Astrocyte (in vitro differentiated cells and primary cell): ENCODE data around the gene DYSF. TPM values are rescaled to one million over a fixed set of nuclear protein-coding genes. Genes with fewer than 3 reads are reported as not detected.

Experiments
- DNase-seq: peaks from one replicate; pipeline ENCODE4 v3.0.0-alpha.2; 2010; ENCODE audit warnings: low read depth
- FAIRE-seq: peaks from 2 replicates; lab custom pipeline; 2011; peaks lifted over from hg19 to GRCh38; lab: Jason Lieb, UNC
- H2AFZ ChIP-seq: 2 replicates; pipeline ENCODE4 v1.6.0; 2012; ENCODE audit warnings: low read depth, low read length, inconsistent platforms
- H3K27ac ChIP-seq: 2 replicates; pipeline ENCODE4 v1.5.1; 2011; ENCODE audit warnings: low read depth, low read length, inconsistent platforms
- H3K27me3 ChIP-seq: 2 replicates; pipeline ENCODE4 v1.6.0; 2011; ENCODE audit warnings: low read length, inconsistent platforms; ENCODE audit not compliant: insufficient read depth
- H3K36me3 ChIP-seq: 2 replicates; pipeline ENCODE4 v1.5.1; 2011; ENCODE audit warnings: low read length, inconsistent platforms; ENCODE audit not compliant: insufficient read depth
- H3K4me1 ChIP-seq: 2 replicates; pipeline ENCODE4 v1.5.1; 2011; ENCODE audit warnings: low read length, inconsistent platforms; ENCODE audit not compliant: insufficient read depth
- H3K4me2 ChIP-seq: 2 replicates; pipeline ENCODE4 v1.6.0; 2012; ENCODE audit warnings: low read length, inconsistent platforms
- H3K4me3 ChIP-seq: 2 replicates; pipeline ENCODE4 v1.5.1; 2011; ENCODE audit warnings: low read depth, mild to moderate bottlenecking, low read length, inconsistent platforms; ENCODE audit not compliant: insufficient read depth
- H3K79me2 ChIP-seq: 2 replicates; pipeline ENCODE4 v1.6.0; 2012; ENCODE audit warnings: mild to moderate bottlenecking, low read length, inconsistent platforms; ENCODE audit not compliant: insufficient read depth
- H3K9ac ChIP-seq: 2 replicates; pipeline ENCODE4 v1.6.0; 2012; ENCODE audit warnings: mild to moderate bottlenecking, low read length, inconsistent platforms
- H3K9me3 ChIP-seq: 2 replicates; pipeline ENCODE4 v1.5.1; 2012; ENCODE audit warnings: low read depth, mild to moderate bottlenecking, low read length, inconsistent platforms; ENCODE audit not compliant: insufficient read depth
- H4K20me1 ChIP-seq: 2 replicates; pipeline ENCODE4 v1.6.0; 2012; ENCODE audit warnings: low read length, inconsistent platforms; ENCODE audit not compliant: insufficient read depth
- H3K27ac Mint-ChIP-seq: one replicate; pipeline ENCODE4 v1.8.0; 2021; ENCODE audit warnings: mild to moderate bottlenecking, mixed read lengths; ENCODE audit not compliant: unreplicated experiment
- H3K27me3 Mint-ChIP-seq: one replicate; pipeline ENCODE4 v1.8.0; 2021; ENCODE audit warnings: low read depth, mixed read lengths; ENCODE audit not compliant: unreplicated experiment
- H3K36me3 Mint-ChIP-seq: one replicate; pipeline ENCODE4 v1.8.0; 2021; ENCODE audit warnings: low read depth, mixed read lengths; ENCODE audit not compliant: unreplicated experiment
- H3K4me1 Mint-ChIP-seq: one replicate; pipeline ENCODE4 v1.8.0; 2021; ENCODE audit warnings: low read depth, mixed read lengths; ENCODE audit not compliant: unreplicated experiment
- H3K4me3 Mint-ChIP-seq: one replicate; pipeline ENCODE4 v1.8.0; 2021; ENCODE audit warnings: mild to moderate bottlenecking, moderate library complexity, mixed read lengths; ENCODE audit not compliant: unreplicated experiment
- H3K9me3 Mint-ChIP-seq: one replicate; pipeline ENCODE4 v1.8.0; 2021; ENCODE audit warnings: mild to moderate bottlenecking, mixed read lengths; ENCODE audit not compliant: unreplicated experiment
- CTCF ChIP-seq: IDR thresholded peaks from 2 replicates; pipeline ENCODE4 v1.5.1; 2011; ENCODE audit warnings: low read depth, mild to moderate bottlenecking, inconsistent platforms, low read length, moderate library complexity; ENCODE audit not compliant: insufficient read depth
- EZH2 ChIP-seq: IDR thresholded peaks from 2 replicates; pipeline ENCODE4 v1.6.1; 2012; ENCODE audit warnings: mild to moderate bottlenecking, low read length, inconsistent platforms; ENCODE audit not compliant: insufficient read depth
- total RNA-seq: library from RNA; stranded (reverse); gene quantifications from 2 replicates; pipeline ENCODE4 v1.2.1, GENCODE V29; 2021

The DYSF gene
- total RNA-seq, 1 donor from 2014 or later = 123 TPM

GRCh38 chr2:71629771-71630453 lies 176.6 kb downstream of the DYSF start:
- H3K36me3 Mint-ChIP-seq = peaks cover 18% of the 10 kb centered on the region
- FAIRE-seq = no peak

GRCh38 chr2:71630454-71631328 lies 177.3 kb downstream of the DYSF start:
- peak; percentile 81 for FAIRE-seq
- Histone ChIP-seq H4K20me1 (no peaks in the 10 kb centered on the region), H3K36me3 (no peaks in the 10 kb centered on the region), H3K79me2 (no peaks in the 10 kb centered on the region), H3K27me3 (no peaks in the 10 kb centered on the region), H2AFZ (no peak overlapping the region), H3K27ac (no peak overlapping the region), H3K9ac (no peak overlapping the region), H3K4me2 (peak overlapping the region; percentile 88), H3K4me3 (no peak overlapping the region), H3K9me3 (no peaks in the 10 kb centered on the region), H3K4me1 (peaks cover 8% of the 10 kb centered on the region)
- Mint-ChIP-seq H3K9me3 (peaks cover 2% of the 10 kb centered on the region), H3K27ac (no peak overlapping the region), H3K36me3 (peaks cover 21% of the 10 kb centered on the region), H3K4me3 (no peak overlapping the region), H3K4me1 (peaks cover 18% of the 10 kb centered on the region), H3K27me3 (no peaks in the 10 kb centered on the region)
- no peak for DNase-seq
- TF ChIP-seq CTCF = no peak

More at GRCh38 chr2:71629771-71630453, 176.6 kb downstream of the DYSF start:
- Mint-ChIP-seq H3K27ac (no peak overlapping the region), H3K4me1 (peaks cover 18% of the 10 kb centered on the region), H3K9me3 (peaks cover 2% of the 10 kb centered on the region), H3K4me3 (no peak overlapping the region), H3K27me3 (no peaks in the 10 kb centered on the region)
- Histone ChIP-seq H3K9me3 (no peaks in the 10 kb centered on the region), H4K20me1 (no peaks in the 10 kb centered on the region), H3K4me2 (no peak overlapping the region), H3K36me3 (no peaks in the 10 kb centered on the region), H3K27me3 (no peaks in the 10 kb centered on the region), H3K9ac (no peak overlapping the region), H3K4me1 (peaks cover 8% of the 10 kb centered on the region), H3K4me3 (no peak overlapping the region), H3K27ac (no peak overlapping the region), H3K79me2 (no peaks in the 10 kb centered on the region), H2AFZ (no peak overlapping the region)
- TF ChIP-seq CTCF = no peak
- TF ChIP-seq EZH2 = no peak
- DNase-seq = no peak
